ENCODE measurements around the gene MTFP1.
A peak's percentile ranks its signal among the peaks of the same experiment; 100 is the strongest.

MTFP1 gene

DNA sequence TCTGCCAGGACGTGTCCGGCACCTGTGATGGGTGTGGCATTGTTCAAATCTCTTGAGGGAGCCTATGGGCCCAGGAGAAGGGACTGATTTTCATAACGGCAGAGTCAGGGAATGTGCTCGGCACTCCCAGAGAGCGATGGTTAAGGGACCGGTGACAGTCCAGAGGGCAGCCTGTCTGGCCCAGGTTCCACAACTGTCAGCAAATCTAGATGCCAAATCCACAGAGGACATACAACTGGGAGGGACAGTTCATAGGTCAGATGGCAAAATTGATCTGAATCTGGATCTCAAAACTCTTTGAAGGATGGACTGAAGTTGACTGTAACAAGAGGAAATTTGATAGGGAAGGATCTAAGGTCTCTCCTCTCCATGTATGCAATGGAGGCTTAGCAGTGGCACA lies 21.3 kb upstream of the MTFP1 start:
- DNase-seq (ENCODE audit: low read depth), result no peak
- no peak overlapping the region for H3K4me3 ChIP-seq (ENCODE audit: low read length)
- no peak for TF ChIP-seq CTCF (conservative IDR thresholded peaks at IDR 0.05; ENCODE audit: low read depth, low read length)

DNA sequence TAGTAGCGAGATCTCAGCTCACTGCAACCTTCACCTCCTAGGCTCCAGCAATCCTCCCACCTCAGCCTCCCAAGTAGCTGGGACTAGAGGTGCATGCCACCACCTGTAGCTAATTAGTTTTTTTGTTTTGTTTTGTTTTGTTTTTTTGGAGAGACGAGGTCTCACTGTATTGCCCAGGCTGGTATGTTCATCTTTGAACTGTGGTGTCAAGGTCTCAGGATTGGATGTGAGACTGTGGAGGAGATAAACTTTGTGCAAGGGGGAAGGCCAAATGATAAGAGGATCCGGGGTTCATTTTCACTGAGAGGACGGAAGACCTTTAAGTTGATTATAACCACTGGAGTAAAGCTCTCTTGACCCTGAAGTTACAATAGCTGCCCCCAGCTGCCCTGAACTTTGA lies 19.8 kb upstream of the MTFP1 start:
- no peak overlapping the region for H3K4me3 ChIP-seq (ENCODE audit: low read length)
- TF ChIP-seq CTCF (conservative IDR thresholded peaks at IDR 0.05; ENCODE audit: low read depth, low read length), result no peak
- no peak for DNase-seq (ENCODE audit: low read depth)

DNA sequence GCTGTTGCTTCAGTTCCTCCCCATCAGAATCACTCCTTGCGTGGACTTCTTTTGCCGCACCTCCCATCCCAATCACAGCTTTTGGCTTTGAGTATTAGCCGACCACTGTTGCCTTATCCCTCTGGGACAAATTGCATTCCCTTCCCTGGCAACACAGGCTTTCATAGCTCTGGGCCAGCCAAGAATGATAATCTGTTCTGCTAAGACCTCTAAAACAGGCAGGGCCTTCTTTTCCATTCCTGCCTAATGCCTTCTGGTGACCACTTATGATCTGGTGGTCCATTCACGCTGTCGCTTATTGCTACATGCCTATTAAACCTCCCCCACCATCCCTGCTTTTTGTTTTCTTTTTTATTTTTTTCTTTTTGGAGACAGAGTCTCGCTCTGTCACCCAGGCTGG lies 19.2 kb upstream of the MTFP1 start:
- TF ChIP-seq CTCF (conservative IDR thresholded peaks at IDR 0.05; ENCODE audit: low read depth, low read length), result no peak
- no peak overlapping the region for H3K4me3 ChIP-seq (ENCODE audit: low read length)
- DNase-seq (ENCODE audit: low read depth), result peak; percentile 61

GRCh38 chr22:30408388-30409102 lies 17.0 kb upstream of the MTFP1 start:
- DNase-seq (ENCODE audit: low read depth), result no peak
- no peak for TF ChIP-seq CTCF (conservative IDR thresholded peaks at IDR 0.05; ENCODE audit: low read depth, low read length)
- no peak overlapping the region for H3K4me3 ChIP-seq (ENCODE audit: low read length)

- no peak for DNase-seq (ENCODE audit: low read depth)
- no peak overlapping the region for H3K4me3 ChIP-seq (ENCODE audit: low read length)
- TF ChIP-seq CTCF (conservative IDR thresholded peaks at IDR 0.05; ENCODE audit: low read depth, low read length), result no peak
Measured at GRCh38 chr22:30411780-30412179, 13.8 kb upstream of the MTFP1 start.

DNA sequence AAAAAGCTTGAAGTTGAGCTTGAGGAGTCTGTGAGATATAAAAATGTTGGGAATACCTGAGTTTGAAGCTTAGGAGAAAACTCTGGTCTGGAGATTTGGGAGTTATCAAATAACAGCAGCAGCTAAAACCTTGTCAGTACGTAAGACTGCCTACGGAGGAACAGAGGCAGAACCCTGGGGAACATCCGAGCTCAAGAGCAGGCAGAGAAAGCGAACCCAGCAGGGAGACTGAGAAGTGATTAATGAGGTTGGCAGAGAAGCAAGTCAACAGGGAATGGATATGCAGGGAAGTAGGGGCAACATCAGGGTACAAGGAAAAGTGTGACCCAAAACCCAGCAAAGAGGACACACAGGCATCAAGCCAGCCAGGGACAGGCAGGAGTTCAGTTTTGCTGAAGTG lies 12.6 kb upstream of the MTFP1 start:
- no peak overlapping the region for H3K4me3 ChIP-seq (ENCODE audit: low read length)
- DNase-seq (ENCODE audit: low read depth), result no peak
- no peak for TF ChIP-seq CTCF (conservative IDR thresholded peaks at IDR 0.05; ENCODE audit: low read depth, low read length)

DNA sequence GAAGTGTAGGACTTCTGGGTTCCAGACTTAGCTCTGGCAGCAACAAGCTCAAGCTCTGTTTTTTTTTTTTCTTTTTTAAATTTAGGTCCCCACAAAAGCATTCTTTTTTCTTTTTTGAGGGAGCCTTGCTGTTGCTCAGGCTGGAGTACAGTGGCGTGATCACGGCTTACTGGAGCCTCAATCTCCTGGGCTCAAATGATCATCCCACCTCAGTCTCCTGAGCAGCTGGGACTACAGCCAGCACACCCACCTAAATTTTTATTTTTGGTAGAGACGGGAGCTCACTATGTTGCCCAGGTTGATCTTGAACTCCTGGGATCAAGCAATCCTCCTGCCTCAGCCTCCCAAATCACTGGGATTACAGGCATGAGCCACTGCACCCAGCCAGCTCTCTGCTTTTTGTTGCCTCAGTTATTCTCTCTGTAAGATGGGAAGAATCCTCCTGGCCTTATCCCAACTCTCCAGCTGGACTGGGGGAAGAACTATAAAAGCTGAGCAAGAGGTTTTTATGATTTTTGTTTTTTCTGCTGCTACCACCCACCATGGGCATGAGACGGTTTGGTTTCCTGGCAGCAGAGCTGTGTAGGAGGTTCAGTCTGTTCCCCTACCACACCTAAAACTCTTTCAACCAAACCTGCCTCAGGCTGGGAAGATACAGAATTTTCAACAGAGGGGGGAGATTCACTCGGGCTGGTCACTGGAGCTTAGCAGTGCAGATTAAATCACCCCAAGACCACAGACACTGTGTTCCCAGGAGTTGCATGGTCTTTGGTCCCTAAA lies 11.6 kb upstream of the MTFP1 start:
- H3K4me3 ChIP-seq (ENCODE audit: low read length), result no peak overlapping the region
- no peak for TF ChIP-seq CTCF (conservative IDR thresholded peaks at IDR 0.05; ENCODE audit: low read depth, low read length)
- DNase-seq (ENCODE audit: low read depth), result no peak

All from retinal pigment epithelial cell (primary cell).